Right ventricle myocardium superior (tissue), 1 donor: ENCODE data around the gene PROM1. TPM values are rescaled to one million over a fixed set of nuclear protein-coding genes. Genes with fewer than 3 reads are reported as not detected.

ENCODE experiments used
- total RNA-seq: library from RNA; stranded (reverse); fragmentation: NEBNext Ultra II Directional; extraction: Animal tissue kit (Norgen Biotek cat#: 25700); gene quantifications from one replicate; pipeline ENCODE4 v1.2.1, GENCODE V29; 2021
- donor health status: DM: no; HTN: yes; CAD: no; lungs with severe emphysema.

The PROM1 gene
- total RNA-seq, 1 donor from 2014 or later, result 2.1 TPM

Other genes with a start within 250 kb of the PROM1 start
- not detected for gene FGFBP1, start 145.3 kb downstream of the PROM1 start, total RNA-seq
- 2.0 TPM for gene FGFBP2, start 120.8 kb downstream of the PROM1 start, total RNA-seq
- 39.5 TPM for gene TAPT1, start 142.4 kb upstream of the PROM1 start, total RNA-seq